Left hindlimb (tissue), 1 donor: ENCODE measurements around the gene FGD5.

Experiments used
- DNase-seq: peaks from one replicate; pipeline ENCODE4 v3.0.0-alpha.2; 2018

The FGD5 gene, protein sequence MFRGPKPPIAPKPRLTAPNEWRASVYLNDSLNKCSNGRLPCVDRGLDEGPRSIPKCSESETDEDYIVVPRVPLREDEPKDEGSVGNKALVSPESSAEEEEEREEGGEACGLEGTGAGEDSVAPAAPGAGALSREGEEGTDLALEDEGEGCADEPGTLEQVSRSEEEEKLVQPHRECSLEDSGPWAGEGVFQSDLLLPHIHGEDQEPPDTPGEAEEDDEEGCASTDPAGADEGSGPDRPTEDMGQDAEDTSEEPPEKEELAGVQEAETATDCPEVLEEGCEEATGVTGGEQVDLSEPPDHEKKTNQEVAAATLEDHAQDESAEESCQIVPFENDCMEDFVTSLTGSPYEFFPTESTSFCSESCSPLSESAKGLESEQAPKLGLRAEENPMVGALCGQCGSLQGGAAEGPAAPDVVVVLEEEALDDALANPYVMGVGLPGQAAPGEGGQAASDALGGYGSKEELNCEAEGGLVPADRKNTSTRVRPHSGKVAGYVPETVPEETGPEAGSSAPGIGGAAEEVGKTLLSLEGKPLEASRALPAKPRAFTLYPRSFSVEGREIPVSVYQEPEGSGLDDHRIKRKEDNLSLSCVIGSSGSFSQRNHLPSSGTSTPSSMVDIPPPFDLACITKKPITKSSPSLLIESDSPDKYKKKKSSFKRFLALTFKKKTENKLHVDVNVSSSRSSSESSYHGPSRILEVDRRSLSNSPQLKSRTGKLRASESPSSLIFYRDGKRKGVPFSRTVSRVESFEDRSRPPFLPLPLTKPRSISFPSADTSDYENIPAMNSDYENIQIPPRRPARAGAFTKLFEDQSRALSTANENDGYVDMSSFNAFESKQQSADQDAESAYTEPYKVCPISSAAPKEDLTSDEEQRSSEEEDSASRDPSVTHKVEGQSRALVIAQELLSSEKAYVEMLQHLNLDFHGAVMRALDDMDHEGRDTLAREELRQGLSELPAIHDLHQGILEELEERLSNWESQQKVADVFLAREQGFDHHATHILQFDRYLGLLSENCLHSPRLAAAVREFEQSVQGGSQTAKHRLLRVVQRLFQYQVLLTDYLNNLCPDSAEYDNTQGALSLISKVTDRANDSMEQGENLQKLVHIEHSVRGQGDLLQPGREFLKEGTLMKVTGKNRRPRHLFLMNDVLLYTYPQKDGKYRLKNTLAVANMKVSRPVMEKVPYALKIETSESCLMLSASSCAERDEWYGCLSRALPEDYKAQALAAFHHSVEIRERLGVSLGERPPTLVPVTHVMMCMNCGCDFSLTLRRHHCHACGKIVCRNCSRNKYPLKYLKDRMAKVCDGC (N-terminal part only)

DNA sequence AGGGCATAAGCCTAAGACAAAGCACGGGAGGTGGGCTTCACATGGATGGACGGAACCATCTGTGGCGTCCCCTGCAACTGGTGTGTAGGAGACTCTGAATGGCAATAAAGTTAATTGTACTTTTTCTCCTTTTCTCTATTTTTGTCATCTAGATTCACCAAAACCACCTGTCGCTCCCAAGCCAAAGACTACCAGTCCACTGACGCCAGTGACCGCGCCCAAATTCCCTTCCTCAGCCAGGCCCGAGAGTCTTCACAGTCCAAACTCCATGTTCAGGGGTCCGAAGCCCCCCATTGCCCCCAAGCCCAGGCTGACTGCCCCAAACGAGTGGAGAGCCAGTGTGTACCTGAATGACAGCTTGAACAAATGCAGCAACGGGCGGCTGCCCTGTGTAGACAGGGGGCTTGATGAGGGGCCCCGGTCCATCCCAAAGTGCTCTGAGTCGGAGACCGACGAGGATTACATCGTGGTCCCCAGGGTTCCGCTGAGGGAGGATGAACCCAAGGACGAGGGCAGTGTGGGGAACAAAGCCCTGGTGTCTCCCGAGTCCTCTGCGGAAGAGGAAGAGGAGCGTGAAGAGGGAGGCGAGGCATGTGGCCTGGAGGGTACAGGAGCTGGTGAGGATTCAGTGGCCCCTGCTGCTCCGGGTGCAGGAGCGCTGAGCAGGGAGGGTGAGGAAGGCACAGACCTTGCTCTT lies at the start of gene FGD5:
TSS of gene FGD5 (plus strand) at position 159 of the 697 bp plus-strand sequence. CDS start at position 269, 110 bp downstream.
- DNase-seq, result no peak

DNA sequence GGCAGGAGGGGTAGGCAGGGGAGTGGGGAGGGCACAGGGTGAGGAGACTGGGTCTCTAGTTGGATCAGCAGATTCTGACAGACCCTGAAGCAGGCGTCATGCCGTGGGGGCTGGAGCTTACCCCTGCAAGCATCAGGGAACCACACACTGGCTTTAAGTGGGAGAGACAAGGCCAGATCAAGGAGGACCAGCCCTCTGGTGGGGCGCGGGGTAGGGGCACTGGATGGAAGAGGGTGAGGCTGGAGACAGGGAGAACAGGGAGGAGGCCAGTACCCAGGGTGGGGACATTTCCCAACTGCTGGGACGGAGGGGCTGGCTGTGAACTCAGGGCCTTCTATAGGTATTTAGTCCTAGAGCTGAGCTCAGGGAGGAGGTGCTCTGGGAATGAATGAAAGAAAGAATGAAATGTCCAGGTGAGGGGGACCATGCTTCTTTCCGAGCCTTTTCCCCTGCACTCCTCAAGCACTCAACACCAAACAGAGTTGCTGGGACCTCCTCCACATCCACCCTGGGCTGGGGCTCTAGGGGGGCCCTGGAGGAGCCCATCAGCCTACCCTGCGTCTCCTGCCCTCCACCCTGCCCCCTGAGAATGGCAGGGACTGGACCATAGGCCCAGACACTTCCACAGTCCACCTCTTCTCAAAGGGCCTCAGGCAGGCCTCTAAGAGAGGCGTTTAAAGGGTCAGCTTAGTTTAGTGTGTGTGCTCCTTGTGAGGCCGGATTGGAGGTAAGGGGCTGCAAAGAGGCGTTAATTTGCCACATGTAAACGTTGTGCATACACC lies 49.0 kb upstream of the FGD5 start:
- DNase-seq, result no peak

DNA sequence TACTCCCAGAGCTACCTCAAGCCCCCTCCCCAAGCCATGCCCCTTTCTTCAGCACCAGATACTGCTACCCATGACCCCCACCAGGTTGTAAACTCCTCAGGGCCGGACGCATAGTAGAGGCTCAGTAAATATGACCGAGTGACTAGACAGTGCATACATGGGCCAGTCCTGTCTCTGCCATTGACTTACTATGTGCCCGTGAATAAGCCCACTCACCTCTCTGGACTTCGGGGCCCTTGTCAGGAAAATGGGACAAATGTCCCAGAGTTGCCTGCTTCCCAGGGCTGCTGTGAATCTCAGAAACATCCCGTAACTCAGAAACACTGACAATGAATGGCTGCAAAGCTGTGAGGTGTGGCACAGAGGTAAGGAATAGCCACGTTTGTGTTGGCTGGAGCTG lies 48.2 kb upstream of the FGD5 start:
- no peak for DNase-seq

- DNase-seq, result no peak
Measured at GRCh38 chr3:14771593-14772497, 46.9 kb upstream of the FGD5 start.

DNA sequence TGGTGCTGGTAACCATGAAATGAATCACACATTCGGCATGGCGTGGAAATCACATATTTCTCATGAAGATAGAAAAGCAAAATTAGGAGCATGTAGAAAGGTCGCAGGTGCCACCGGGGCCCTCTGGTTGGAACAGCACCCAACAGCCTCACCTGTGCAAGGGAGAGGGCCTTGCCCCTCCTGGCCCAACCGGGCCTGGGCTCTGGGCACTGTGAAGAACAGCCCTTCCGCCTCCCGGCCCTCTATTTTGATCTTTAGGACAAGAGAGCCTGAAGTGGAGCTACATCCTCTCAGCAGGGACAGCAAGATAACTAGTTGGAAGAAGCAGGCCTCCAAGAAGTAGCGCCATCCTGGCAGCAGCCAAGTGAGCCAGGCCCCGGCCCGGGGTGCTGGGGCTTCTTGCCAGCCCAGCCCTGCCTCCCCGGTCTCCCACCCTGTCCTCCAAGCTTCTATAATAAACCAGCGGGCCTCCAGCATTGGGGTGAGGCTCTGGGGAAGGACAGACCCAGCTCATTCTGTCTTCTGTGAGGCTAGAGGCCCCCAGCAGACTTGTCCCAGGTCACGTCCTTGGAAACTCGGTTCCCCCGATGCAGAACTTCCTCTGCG lies 46.1 kb upstream of the FGD5 start:
- no peak for DNase-seq

DNA sequence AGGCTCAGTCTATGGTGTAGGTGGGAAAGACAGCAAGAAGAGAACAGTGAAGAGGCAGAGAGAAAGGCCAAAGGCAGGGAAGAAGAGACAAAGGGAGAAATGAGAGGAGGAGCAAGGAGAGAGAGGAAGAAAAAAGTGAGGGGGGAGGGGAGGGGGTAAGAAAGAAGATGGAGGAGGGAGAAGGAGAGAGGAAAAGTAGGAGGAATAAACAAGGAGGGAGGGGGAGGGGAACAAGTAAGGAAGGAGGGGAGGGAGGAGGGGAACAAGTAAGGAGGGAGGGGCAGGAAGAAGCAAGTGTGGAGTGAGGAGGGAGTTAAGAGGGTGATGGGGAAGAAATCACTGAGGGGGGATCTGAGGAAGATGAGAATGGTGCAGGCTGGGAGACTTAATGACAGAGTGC lies 45.5 kb upstream of the FGD5 start:
- no peak for DNase-seq

DNA sequence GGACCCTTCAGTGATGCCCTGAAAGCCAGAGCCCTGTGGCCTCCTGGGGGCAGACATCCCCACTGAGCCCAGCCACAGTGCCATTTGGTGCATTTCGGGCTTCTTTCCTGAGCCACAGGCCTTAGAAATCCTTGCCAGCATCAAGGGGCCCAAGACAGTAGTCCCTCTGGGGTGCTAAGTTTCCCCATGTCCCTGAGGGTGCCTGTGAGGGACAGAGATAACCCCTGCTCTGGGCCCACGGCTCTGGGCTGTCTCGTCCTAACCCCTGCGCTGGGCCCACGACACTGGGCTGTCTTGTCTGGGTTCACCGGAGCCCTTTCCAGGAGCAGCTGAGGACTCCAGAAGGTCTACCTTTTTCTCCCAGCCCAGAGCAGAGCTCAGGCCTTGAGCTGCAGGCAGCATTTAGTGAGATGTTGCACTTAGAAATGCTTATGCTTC lies 45.1 kb upstream of the FGD5 start:
- DNase-seq, result no peak

GRCh38 chr3:14774431-14774830 lies 44.3 kb upstream of the FGD5 start:
- DNase-seq, result no peak

DNA sequence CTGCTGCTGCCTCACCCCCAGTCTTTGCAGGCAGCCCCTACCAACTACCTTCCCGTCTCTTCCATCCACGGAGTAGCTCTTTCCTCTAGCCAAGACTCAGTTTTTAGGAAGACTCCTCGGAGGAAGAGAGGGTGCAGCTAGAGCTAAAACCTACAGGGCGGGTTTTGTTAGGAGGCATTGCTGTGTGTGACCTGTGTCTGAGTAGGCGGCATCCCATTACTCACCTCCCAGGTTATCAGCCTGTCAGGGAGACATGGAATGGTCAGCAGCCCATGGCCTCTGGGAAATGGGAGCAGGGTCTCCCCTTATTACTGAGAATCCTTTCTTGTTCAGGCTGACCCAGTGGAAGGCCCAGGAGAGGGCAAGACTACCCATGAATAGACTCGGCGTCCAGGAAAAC lies 43.8 kb upstream of the FGD5 start:
- DNase-seq, result no peak

- DNase-seq, result no peak
Measured at GRCh38 chr3:14775563-14775962, 43.2 kb upstream of the FGD5 start.

DNA sequence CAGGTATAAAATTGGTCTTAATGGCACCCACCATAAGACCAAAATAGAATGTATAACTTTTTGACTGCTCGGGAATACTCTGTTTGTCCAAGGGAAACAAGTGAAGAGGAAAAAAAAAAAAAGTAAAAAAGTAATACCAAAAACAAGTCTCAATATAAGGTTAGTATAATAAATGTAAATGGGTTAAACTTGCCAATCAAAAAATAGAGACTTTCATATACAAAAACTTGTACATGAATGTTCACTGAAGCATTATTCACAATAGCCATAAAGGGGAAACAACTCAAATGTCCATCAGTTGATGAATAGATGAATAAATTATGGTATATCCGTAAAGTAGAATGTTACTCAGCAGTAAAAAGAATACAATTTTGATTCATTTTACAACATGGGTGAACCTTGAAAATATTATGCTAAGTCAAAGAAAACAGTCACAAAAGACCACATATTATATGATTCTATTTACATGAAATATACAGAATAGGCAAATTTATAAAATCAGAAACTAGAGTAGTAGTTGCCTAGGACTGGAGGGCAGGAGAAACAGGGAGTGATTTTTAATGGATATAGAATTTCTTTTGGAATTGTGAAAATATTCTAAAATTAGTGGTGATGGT lies 39.6 kb upstream of the FGD5 start:
- no peak for DNase-seq

DNA sequence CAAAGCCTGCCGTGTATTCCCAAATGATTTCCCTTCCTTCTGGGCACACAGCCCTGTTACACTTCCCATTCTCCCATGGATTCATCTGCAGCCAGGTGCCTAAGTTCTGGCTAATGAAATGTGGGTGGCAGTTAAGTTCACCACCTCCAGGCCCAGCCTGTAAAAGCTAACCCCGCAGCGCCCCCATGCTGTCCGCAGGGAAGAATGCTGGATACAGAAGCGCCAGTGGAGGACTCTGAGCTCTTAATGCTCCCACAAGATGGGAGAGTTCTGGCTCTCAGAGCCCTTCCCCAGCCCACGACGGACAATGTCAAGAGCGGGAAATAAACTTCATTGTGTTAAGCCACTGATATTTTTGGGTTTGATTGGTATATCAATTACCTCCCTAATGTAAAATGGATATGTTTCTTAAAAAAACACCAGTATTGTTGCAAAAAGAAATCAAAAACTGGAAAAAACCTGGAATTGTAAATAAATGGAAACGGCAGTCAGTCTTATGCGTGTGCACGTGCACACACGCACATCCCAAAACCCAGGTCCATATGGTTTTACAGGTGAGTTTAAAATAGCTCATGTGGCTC lies 37.7 kb upstream of the FGD5 start:
- no peak for DNase-seq

DNA sequence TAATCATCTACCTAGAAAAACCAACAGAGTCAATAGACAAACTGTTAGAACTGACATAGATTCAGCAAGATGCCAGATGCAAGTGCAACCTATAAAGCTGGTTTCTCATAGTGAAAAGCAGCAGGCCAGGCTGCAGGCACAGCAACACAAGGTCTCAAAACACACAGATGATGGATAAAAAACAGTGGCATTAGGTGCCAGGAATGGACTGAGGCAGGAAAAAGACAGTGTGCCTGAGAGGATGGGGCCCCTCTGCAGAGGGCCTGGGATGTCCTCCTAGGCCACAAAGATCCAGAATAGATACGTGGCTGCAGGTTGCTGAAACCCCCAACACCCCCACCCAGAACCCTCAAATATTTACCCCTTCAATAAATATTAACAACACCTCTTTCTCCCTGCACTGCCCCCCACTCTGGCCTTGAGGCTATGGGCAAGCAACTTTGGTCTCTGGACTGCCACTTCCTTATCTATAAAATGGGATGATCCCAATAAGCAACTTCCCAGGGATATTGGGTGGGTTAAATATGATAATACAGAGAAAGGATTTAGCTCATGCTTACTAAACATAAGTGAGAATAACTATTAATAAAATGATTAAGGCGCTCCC lies 35.2 kb upstream of the FGD5 start:
- DNase-seq, result no peak

DNA sequence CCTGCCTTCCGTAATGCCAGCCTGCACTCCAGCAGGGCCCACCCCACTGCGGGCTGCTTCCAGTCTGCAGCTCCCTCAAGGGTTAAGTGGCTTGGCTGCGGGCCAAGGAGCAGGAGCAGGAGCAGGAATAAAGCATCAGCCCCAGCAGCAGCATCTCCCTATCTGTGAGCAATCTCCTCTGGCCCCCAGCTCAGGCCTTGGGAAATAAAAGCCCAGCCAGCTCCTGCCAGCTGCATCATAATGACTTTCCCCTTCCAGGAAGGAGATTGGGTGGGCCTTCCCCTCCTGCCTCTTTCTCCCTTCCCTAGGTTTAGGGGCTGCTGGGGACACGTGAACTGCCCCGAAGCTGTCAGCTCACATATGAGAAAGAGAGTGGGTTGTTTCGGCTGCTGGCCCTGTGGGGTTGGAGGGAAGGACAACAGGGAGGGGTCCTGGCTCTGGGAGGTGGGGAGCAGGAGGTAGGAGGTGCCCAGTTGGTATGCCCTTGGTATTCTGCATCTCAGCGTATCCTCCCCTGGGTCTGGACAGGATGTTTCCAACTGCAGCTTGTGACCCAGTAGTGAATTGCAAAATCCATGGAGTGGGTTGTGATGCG lies 34.6 kb upstream of the FGD5 start:
- no peak for DNase-seq

- DNase-seq, result no peak
Measured at GRCh38 chr3:14785207-14786155, 33.3 kb upstream of the FGD5 start.

- no peak for DNase-seq
Measured at GRCh38 chr3:14786369-14786768, 32.4 kb upstream of the FGD5 start.

GRCh38 chr3:14787630-14788029 lies 31.1 kb upstream of the FGD5 start:
- no peak for DNase-seq
